ENCODE measurements around the gene TLE3. TPM values are rescaled to one million over a fixed set of nuclear protein-coding genes. Genes with fewer than 3 reads are reported as not detected.

Gene TLE3
- total and polyA plus RNA-seq, 2 donors: 21.5 to 25.7 TPM

DNA sequence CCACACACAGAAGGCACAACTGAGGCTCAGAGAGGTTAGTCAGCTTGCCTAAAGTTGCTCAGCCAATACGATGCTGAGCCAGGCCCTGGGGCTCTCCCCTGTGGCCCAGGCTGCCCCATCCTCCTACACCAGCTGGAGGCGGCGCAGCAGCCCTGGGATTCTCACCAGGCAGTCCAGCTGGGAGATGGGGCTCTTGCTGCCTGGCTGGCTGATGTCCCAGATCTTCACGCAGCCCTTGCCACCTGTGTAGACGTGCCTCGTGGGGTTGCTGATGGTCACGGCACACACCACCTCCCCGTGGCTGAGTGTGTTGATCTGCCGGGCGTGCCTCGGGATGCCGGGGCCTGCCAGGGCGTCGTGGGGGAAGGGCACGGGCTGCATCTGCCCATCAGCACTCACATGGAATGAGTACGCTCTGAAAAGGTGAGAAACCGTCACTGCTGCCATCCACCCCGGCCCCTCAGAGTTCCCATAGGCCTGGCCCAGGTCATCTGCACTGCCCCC lies 42.8 kb downstream of the TLE3 start:
- 88% methylated on average over 18 of the region's 18 CpGs for WGBS
- no peaks in the 10 kb centered on the region for H3K4me1 ChIP-seq (ENCODE audit: insufficient read depth)
- H3K36me3 ChIP-seq (ENCODE audit: insufficient read depth): peaks cover 16% of the 10 kb centered on the region
- DNase-seq (ENCODE audit: extremely low spot score): no peak
- H3K27ac ChIP-seq (ENCODE audit: low read depth): no peak overlapping the region
- no peak overlapping the region for H3K4me3 ChIP-seq (ENCODE audit: low read depth, low read length)

DNA sequence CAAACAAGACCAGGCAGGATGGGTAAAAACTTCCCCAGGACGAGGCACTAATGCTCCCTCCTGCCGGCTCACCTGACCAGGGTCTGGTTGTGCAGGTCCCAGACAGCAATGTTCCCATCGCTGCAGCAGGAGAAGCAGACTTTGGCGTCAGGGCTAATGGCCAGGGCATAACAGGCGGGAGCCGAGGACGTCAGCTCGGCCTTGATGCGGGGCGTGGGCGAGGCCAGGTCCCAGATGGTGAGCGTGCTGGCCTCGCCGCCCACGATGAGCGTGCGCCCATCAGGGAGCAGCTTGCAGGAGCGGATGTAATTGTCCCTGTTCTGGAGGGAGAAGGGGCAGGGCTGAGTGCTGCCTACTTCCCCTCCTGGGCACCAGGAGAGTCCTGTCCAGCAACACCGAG lies 43.4 kb downstream of the TLE3 start:
- 95% methylated on average over 19 of the region's 19 CpGs for WGBS
- no peaks in the 10 kb centered on the region for H3K4me1 ChIP-seq (ENCODE audit: insufficient read depth)
- H3K27ac ChIP-seq (ENCODE audit: low read depth): no peak overlapping the region
- peaks cover 18% of the 10 kb centered on the region for H3K36me3 ChIP-seq (ENCODE audit: insufficient read depth)
- DNase-seq (ENCODE audit: extremely low spot score): no peak
- H3K4me3 ChIP-seq (ENCODE audit: low read depth, low read length): no peak overlapping the region

DNA sequence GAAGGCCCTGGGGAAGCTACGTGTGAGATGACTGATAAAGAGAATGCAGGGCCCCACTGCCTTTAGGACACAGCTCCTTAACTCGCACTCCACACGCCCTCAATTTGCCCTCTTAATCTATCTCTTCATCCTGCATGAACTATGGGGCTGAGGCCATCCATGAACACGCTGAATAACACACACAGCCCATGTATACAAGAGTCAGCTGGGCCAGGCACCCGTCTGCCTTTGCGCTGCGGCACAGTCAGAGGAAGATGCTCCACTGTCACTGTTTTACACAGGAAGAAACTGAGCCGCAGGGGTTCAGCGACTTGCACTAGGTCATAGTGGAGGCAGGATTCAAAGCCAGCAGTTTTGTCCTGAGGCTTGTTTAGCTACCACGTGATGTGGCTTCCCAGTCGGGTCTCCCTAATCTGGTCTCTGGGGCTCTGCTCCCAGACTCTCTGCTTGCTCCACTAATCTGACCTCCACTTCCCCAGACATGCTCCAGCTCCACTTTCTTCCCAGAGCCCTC lies 43.9 kb downstream of the TLE3 start:
- Histone ChIP-seq H3K4me3 (ENCODE audit: low read depth, low read length) (no peak overlapping the region), H3K36me3 (ENCODE audit: insufficient read depth) (peaks cover 18% of the 10 kb centered on the region), H3K4me1 (ENCODE audit: insufficient read depth) (no peaks in the 10 kb centered on the region), H3K27ac (ENCODE audit: low read depth) (no peak overlapping the region)
- 84% methylated on average over 11 of the region's 11 CpGs for WGBS
- no peak for DNase-seq (ENCODE audit: extremely low spot score)

DNA sequence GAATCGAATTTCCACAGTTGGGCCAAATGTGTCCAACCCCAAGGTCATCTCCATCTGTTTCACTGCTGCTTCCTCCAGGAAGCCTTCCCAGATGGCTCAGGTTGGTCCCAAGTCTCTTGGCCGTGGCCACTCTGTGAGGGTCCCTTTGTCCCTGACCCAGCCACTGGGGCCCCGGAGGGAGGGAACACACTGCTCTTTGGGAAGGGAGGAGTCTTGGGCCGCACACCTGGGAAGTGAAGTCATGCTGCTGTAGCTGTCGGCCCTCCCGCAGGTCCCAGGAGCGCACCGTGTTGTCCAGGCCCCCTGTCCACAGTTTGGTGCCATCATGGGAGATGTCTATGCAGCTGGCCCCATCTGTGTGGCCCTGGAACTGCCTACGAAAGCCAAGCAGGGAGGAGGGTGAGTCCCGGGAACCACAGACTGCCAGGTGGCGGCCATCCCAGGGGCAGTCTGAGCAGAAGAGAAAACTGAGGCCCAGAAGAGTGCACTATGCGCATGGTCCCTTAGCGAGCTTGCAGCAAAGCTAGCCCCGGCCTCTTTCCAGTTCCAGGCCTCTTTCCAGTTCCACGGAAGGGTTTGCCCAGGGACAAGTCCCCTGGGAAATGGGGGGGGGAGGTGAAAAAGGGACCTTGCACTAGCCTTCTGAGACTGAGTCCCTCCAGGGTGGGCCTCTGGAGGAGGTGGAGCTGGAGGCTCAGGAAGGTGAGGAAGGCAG lies 44.6 kb downstream of the TLE3 start:
- WGBS: 86% methylated on average over 15 of the region's 15 CpGs

DNA sequence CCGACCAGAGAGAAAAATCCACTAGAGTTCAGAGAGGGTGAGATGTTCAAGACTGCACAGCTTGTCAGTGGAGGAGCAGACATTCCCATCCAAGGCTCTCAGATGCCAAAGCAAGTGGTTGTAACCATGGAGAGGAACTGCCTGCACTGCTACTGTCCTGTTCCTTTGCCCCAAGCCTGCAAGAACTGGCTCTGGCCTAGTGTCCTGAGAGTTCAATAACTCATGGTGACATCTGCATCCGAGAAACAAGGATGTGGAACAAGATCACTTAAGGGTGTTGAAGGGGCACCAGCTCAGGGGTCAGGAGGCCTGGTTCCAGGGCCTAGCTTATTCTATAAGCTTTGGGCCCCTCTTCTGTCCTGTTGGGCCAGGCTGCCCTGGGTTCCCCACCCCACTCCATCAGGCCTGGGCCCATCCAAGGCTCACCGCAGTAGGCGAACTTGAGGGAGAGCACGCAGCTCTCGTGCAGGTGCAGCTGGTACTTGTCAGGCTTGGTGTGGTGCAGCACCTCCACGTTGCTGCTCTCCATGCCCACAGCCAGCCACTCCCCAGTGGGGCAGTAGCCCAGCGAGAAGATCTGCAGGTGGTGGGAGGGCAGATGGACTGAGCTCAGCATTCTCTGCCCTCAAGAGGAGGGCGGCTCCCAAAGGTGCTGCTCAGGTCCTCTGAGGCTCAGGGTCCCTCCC lies 45.6 kb downstream of the TLE3 start:
- no peak overlapping the region for H3K4me3 ChIP-seq (ENCODE audit: low read depth, low read length)
- no peak for DNase-seq (ENCODE audit: extremely low spot score)
- 92% methylated on average over 9 of the region's 9 CpGs for WGBS
- H3K36me3 ChIP-seq (ENCODE audit: insufficient read depth): peaks cover 10% of the 10 kb centered on the region
- H3K27ac ChIP-seq (ENCODE audit: low read depth): no peak overlapping the region
- no peaks in the 10 kb centered on the region for H3K4me1 ChIP-seq (ENCODE audit: insufficient read depth)

More for the DNA sequence above, 44.6 kb downstream of the TLE3 start:
- H3K4me1 ChIP-seq (ENCODE audit: insufficient read depth): no peaks in the 10 kb centered on the region
- no peak overlapping the region for H3K4me3 ChIP-seq (ENCODE audit: low read depth, low read length)
- no peak for DNase-seq (ENCODE audit: extremely low spot score)
- H3K27ac ChIP-seq (ENCODE audit: low read depth): no peak overlapping the region
- H3K36me3 ChIP-seq (ENCODE audit: insufficient read depth): peaks cover 15% of the 10 kb centered on the region

DNA sequence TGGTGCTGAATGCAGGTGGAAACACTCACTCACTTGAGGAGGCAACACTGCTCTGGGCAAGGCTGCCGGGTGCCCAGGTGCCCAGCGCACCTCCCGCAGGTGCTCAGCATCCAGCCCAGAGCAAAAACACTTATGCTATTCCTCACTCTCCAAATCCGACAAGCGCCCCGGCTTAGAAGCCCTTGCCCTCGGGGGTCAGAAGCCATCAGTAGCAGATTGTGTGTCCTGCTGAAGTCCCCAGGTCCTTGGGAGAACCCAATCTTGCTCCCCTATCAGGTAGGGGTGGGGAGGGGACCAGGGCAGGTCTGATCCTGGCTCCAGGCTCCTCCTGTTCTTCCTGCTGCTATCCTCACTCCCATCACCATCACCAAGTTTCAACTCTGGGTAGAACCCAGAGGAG lies 46.7 kb downstream of the TLE3 start:
- no peak for DNase-seq (ENCODE audit: extremely low spot score)
- Histone ChIP-seq H3K36me3 (ENCODE audit: insufficient read depth) (peaks cover 13% of the 10 kb centered on the region), H3K27ac (ENCODE audit: low read depth) (no peak overlapping the region), H3K4me3 (ENCODE audit: low read depth, low read length) (no peak overlapping the region), H3K4me1 (ENCODE audit: insufficient read depth) (no peaks in the 10 kb centered on the region)
- WGBS: 94% methylated on average over 7 of the region's 7 CpGs

DNA sequence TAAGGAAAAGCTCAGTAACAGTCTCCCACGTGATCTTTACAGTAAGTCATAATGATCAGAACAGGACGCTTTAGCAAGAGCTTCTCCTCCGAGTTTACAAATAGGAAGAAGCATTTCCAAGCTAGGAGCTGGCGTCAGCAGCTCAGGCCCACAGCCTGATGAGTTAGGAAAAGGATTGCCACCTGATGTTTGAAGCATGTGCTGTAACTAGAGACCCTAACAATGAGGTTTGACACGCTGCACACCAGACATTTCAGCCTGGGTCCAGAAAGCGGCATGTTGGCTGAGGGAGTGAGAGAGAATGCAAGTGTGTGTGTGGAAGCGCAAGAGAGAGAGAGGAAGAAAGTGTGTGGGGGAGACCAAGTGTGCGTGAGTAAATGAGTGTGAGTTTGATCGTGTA lies 47.3 kb downstream of the TLE3 start:
- Histone ChIP-seq H3K4me3 (ENCODE audit: low read depth, low read length) (no peak overlapping the region), H3K36me3 (ENCODE audit: insufficient read depth) (peaks cover 13% of the 10 kb centered on the region), H3K27ac (ENCODE audit: low read depth) (no peak overlapping the region), H3K4me1 (ENCODE audit: insufficient read depth) (no peaks in the 10 kb centered on the region)
- DNase-seq (ENCODE audit: extremely low spot score): no peak
- WGBS: 88% methylated on average over 9 of the region's 9 CpGs

DNA sequence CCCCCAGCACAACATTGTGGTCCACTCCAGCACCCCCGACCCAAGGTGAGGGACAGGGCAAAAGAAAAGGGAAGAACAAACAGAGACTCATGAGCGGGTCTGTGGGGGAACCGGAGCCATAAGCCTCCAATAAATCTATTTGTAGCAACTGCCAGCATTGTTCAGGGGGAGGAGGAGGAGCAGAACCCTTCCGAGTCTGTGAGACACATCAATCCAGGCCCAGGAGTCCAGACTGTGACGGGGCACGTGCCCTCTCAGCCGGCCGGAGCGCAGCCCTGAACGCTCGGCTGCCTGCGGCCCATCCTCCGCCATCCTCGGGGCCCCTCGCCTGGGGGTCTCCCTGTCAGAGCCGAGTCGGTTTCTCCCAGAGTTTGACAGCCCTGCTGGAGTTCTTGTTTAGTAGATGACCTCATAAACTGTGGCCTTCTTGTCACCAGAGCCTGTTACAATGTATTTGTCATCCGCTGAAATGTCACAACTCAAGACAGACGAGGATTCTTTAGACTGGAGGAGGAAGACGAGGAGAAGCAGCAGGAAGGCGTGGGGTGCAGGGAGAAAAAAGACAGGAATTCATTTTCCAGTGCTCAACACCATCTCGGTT lies 47.9 kb downstream of the TLE3 start:
- no peak overlapping the region for H3K27ac ChIP-seq (ENCODE audit: low read depth)
- DNase-seq (ENCODE audit: extremely low spot score): no peak
- WGBS: 82% methylated on average over 22 of the region's 22 CpGs
- H3K4me1 ChIP-seq (ENCODE audit: insufficient read depth): no peaks in the 10 kb centered on the region
- H3K4me3 ChIP-seq (ENCODE audit: low read depth, low read length): no peak overlapping the region
- H3K36me3 ChIP-seq (ENCODE audit: insufficient read depth): peaks cover 13% of the 10 kb centered on the region

DNA sequence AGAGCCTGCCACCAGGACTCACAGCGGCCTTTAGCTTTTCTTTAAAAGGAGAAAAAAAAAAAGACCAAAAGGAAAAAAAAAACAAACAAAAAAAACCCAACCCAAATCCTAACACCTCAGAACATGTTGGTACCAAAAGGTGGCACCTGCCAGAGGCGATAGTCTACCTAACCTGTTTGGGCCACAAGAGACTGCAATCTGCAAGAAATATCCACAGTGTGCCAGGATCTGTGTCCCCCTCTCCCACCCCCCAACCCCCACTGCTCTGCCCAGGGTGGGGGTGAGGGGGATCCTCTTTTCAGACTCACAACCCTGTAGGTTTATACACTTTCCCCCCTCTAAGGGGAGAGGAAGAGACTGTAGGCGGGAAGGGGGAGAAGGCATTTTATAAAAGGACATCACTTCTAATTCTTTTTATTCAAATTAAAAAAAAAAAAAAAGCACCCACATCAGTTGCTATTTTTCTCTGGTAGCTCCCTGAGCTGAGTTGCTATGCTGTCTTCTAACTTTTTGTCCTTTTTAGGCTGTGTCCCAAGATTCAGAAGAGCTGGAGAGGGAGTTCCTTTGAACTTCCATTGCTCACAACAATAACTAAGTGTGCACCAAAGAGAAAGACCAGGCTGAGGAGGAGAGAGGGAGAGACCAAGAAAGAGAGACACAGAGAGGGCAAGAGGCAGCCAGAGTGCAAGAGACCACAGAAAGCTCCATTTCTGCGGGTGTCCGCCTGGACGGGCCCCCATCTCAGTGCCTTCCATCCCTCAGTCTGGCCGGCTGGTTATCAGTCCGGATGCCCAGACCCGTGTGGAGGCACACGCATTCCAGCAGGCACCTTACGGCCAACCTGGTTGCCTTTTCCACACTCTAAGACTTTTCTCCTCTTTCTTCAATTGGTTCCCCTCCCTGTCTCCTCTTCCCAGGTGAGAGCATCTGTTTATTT lies 48.9 kb downstream of the TLE3 start:
- no peak for DNase-seq (ENCODE audit: extremely low spot score)
- Histone ChIP-seq H3K4me1 (ENCODE audit: insufficient read depth) (no peaks in the 10 kb centered on the region), H3K4me3 (ENCODE audit: low read depth, low read length) (no peak overlapping the region), H3K27ac (ENCODE audit: low read depth) (no peak overlapping the region), H3K36me3 (ENCODE audit: insufficient read depth) (peaks cover 13% of the 10 kb centered on the region)
- 91% methylated on average over 11 of the region's 11 CpGs for WGBS

DNA sequence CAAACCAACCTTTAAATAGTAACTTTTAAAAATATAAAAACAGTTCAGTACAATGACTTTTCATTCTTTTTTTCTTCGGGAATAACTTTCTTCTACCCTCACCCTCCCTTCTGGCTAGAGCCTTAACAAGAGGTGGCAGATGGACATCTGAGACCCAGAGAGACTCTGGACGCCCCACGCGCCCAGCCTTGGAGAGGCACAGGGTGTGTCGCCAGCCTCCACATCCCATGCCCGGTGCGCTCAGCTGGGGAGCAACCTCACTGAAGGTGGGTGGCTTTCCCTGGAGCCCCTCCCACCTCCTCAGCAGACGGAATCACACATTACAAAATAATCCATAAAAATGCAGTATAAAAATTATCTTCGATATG lies 49.5 kb downstream of the TLE3 start:
- Histone ChIP-seq H3K4me3 (ENCODE audit: low read depth, low read length) (no peak overlapping the region), H3K36me3 (ENCODE audit: insufficient read depth) (peaks cover 12% of the 10 kb centered on the region), H3K27ac (ENCODE audit: low read depth) (no peak overlapping the region), H3K4me1 (ENCODE audit: insufficient read depth) (no peaks in the 10 kb centered on the region)
- DNase-seq (ENCODE audit: extremely low spot score): no peak
- 90% methylated on average over 9 of the region's 9 CpGs for WGBS

DNA sequence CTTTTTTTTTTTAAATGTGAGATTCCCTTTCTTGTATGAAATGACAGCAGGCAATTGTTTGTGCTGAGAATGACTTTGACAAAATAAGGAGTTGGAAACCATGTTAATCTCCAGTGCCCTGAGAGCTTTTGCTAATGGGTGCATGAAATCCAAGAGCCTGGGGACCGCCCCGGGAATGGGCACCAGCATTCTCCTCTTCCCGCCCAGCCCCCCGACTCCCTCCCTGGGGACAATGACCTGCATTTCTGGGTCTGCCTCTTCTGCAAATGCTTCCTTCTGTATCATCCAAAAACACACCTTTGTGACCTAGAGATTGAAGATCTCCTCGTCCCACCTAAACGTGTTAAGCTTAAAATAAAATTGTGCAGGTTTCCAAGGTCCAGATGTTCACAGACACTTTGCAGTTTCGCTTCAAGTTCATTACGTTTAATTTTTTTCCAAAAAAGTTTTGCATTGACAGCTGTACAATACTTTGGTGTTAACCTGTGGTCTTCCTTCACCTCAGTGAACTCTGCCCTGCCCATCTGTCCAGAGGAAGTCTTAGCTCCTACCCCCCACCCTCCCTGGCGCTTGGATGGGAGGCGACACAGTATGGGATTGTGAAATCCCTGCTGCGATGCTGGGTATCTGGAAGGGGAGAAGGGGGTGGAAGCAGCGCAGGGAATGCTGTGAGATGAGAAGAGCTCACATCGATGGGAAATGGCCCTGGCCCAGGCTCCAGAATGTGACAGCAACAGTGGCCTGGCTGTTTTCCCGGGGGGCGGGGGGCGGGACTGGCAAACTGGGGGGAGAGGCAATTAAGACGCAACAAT lies 50.1 kb downstream of the TLE3 start:
- Histone ChIP-seq H3K27ac (ENCODE audit: low read depth) (no peak overlapping the region), H3K4me3 (ENCODE audit: low read depth, low read length) (no peak overlapping the region), H3K4me1 (ENCODE audit: insufficient read depth) (no peaks in the 10 kb centered on the region), H3K36me3 (ENCODE audit: insufficient read depth) (peaks cover 9% of the 10 kb centered on the region)
- DNase-seq (ENCODE audit: extremely low spot score): no peak
- WGBS: 78% methylated on average over 17 of the region's 17 CpGs

DNA sequence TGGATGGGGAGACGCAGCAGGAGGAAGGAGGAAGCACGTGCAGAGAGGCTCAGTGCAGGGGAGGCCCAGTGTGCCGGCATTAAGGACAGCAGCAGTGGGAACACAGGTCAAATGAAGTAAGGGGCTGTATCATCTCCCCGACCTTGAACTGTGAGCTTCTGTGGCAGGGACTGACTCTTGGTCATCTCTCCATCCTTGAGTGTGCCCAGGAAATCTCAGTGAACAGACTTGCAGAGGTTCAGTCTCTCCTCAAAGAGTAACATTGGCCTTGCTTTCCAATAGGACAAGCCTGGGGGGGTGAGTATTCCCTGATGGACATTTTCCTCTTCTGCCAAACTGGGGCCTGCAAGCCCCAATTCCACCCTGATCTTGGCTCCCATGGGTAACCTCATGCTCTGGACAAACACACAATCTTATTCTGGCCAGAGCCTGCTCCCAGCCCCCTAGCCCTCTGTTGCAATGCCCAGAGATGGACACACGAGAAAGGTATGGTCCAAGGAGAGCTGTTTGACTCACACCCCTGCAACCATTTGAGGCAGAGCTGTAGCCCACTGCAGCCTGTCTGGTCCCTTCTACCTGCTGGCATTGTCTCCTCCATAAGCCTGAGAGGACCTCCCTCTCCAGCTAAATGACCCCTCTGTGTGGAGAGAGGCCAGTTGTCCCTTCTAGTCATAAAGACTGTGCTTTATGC lies 50.9 kb downstream of the TLE3 start:
- H3K36me3 ChIP-seq (ENCODE audit: insufficient read depth): peaks cover 7% of the 10 kb centered on the region
- 88% methylated on average over 5 of the region's 5 CpGs for WGBS
- DNase-seq (ENCODE audit: extremely low spot score): no peak
- no peak overlapping the region for H3K27ac ChIP-seq (ENCODE audit: low read depth)
- H3K4me1 ChIP-seq (ENCODE audit: insufficient read depth): no peaks in the 10 kb centered on the region
- H3K4me3 ChIP-seq (ENCODE audit: low read depth, low read length): no peak overlapping the region

Measured in urinary bladder (tissue), 4 donors.